DOHH2 (cell line): ENCODE data around the gene RIPK4.

ENCODE experiments used
- H3F3A ChIP-seq: fragments of 200-600 bp; sonication (generic), shearing (Covaris generic); 2 replicates; pipeline ENCODE4 v1.6.0; 2016; ENCODE audit warnings: antibody characterized with exemption, mild to moderate bottlenecking; ENCODE audit not compliant: control insufficient read depth, insufficient read depth
- H3K27ac ChIP-seq: fragments of 200-600 bp; sonication (generic); 2 replicates; pipeline ENCODE4 v1.5.1; 2014; ENCODE audit warnings: low read depth, mild to moderate bottlenecking, low read length, moderate library complexity
- H3K27me3 ChIP-seq: fragments of 200-600 bp; sonication (generic); 2 replicates; pipeline ENCODE4 v1.6.1; 2014; ENCODE audit warnings: mild to moderate bottlenecking, low read length, mixed read lengths; ENCODE audit not compliant: control insufficient read depth
- H3K36me3 ChIP-seq: fragments of 200-600 bp; sonication (generic); 2 replicates; pipeline ENCODE4 v1.6.1; 2014; ENCODE audit warnings: mild to moderate bottlenecking, low read length, moderate library complexity, mixed read lengths; ENCODE audit not compliant: control insufficient read depth
- H3K4me1 ChIP-seq: fragments of 200-600 bp; sonication (generic); 2 replicates; pipeline ENCODE4 v1.6.1; 2014; ENCODE audit warnings: mild to moderate bottlenecking, low read length, mixed read lengths; ENCODE audit not compliant: control insufficient read depth
- H3K4me2 ChIP-seq: fragments of 200-600 bp; sonication (generic); 2 replicates; pipeline ENCODE4 v1.6.0; 2014; ENCODE audit warnings: mild to moderate bottlenecking, low read length, moderate library complexity
- H3K4me3 ChIP-seq: fragments of 200-600 bp; sonication (generic); 2 replicates; pipeline ENCODE4 v1.5.1; 2014; ENCODE audit warnings: mild to moderate bottlenecking, low read length, mixed read lengths
- H3K79me2 ChIP-seq: fragments of 200-600 bp; sonication (generic); 2 replicates; pipeline ENCODE4 v1.6.1; 2014; ENCODE audit warnings: mild to moderate bottlenecking, low read length, mixed read lengths; ENCODE audit not compliant: control insufficient read depth
- H3K9me2 ChIP-seq: fragments of 200-600 bp; sonication (generic); replicated peaks from 2 replicates; pipeline ENCODE4 v1.6.1; 2014; ENCODE audit warnings: mild to moderate bottlenecking, low read length, mixed read lengths; ENCODE audit not compliant: control insufficient read depth
- H3K9me3 ChIP-seq: fragments of 200-600 bp; sonication (generic); 2 replicates; pipeline ENCODE4 v1.6.1; 2014; ENCODE audit warnings: antibody characterized with exemption, low read length, mixed read lengths; ENCODE audit not compliant: control insufficient read depth, insufficient read depth
- H4K20me1 ChIP-seq: fragments of 200-600 bp; sonication (generic); 2 replicates; pipeline ENCODE4 v1.6.0; 2014; ENCODE audit warnings: low read depth, mild to moderate bottlenecking, antibody characterized with exemption, low read length, moderate library complexity; ENCODE audit not compliant: control insufficient read depth, insufficient read depth
- CTCF ChIP-seq: fragments of 200-600 bp; sonication (generic); IDR thresholded peaks from one replicate; pipeline ENCODE4 v1.5.1; 2014; ENCODE audit warnings: antibody characterized with exemption, mild to moderate bottlenecking, low read depth, low read length; ENCODE audit not compliant: poor library complexity, severe bottlenecking
- EZH2phosphoT487 ChIP-seq: fragments of 200-600 bp; sonication (generic); IDR thresholded peaks from 2 replicates; pipeline ENCODE4 v1.6.1; 2017; ENCODE audit warnings: borderline replicate concordance, mild to moderate bottlenecking, antibody characterized with exemption, low read length, moderate library complexity, mixed read lengths

The RIPK4 gene

GRCh38 chr21:41753006-41753898 lies 13.6 kb downstream of the RIPK4 start:
- Histone ChIP-seq H3K4me1 (no peaks in the 10 kb centered on the region), H3K4me2 (no peak overlapping the region), H3K27ac (no peak overlapping the region), H3K79me2 (no peaks in the 10 kb centered on the region), H3K4me3 (no peak overlapping the region), H3K9me2 (no peaks in the 10 kb centered on the region), H3K36me3 (no peaks in the 10 kb centered on the region), H3K27me3 (peaks cover 3% of the 10 kb centered on the region; the same call in 1 of the 2 replicates), H3K9me3 (no peaks in the 10 kb centered on the region), H3F3A (no peaks in the 10 kb centered on the region), H4K20me1 (no peaks in the 10 kb centered on the region)
- no peak for TF ChIP-seq CTCF
- no peak for TF ChIP-seq EZH2phosphoT487

GRCh38 chr21:41752231-41752681 lies 14.6 kb downstream of the RIPK4 start:
- no peaks in the 10 kb centered on the region for H3K36me3 ChIP-seq
- no peak overlapping the region for H3K4me3 ChIP-seq
- H3K27ac ChIP-seq = no peak overlapping the region
- H3K4me1 ChIP-seq = no peaks in the 10 kb centered on the region
- no peaks in the 10 kb centered on the region for H3K9me3 ChIP-seq
- no peaks in the 10 kb centered on the region for H3F3A ChIP-seq
- H4K20me1 ChIP-seq = no peaks in the 10 kb centered on the region
- no peak for TF ChIP-seq EZH2phosphoT487
- no peak for TF ChIP-seq CTCF
- no peaks in the 10 kb centered on the region for H3K9me2 ChIP-seq
- no peak overlapping the region for H3K4me2 ChIP-seq
- H3K27me3 ChIP-seq = peaks cover 3% of the 10 kb centered on the region; the same call in 1 of the 2 replicates
- H3K79me2 ChIP-seq = no peaks in the 10 kb centered on the region

GRCh38 chr21:41751611-41752011 lies 15.2 kb downstream of the RIPK4 start:
- TF ChIP-seq CTCF (no peak), EZH2phosphoT487 (no peak)
- Histone ChIP-seq H3K79me2 (no peaks in the 10 kb centered on the region), H3K27me3 (peaks cover 3% of the 10 kb centered on the region; the same call in 1 of the 2 replicates), H3K4me2 (no peak overlapping the region), H3K9me3 (no peaks in the 10 kb centered on the region), H3K9me2 (no peaks in the 10 kb centered on the region), H3K4me3 (no peak overlapping the region), H3K36me3 (no peaks in the 10 kb centered on the region), H4K20me1 (no peaks in the 10 kb centered on the region), H3K4me1 (no peaks in the 10 kb centered on the region), H3F3A (no peaks in the 10 kb centered on the region), H3K27ac (no peak overlapping the region)
